Measurements from ENCODE around the gene FAM83D. TPM values are rescaled to one million over a fixed set of nuclear protein-coding genes. Genes with fewer than 3 reads are reported as not detected.

Gene FAM83D
- total RNA-seq, 1 donor from 2014 or later, result 4.5 TPM

- no peaks in the 10 kb centered on the region for H3K27me3 Mint-ChIP-seq (ENCODE audit: low read depth)
- H3K27ac Mint-ChIP-seq (ENCODE audit: unreplicated experiment), result no peak overlapping the region
Measured at GRCh38 chr20:38945012-38945411, 18.8 kb downstream of the FAM83D start.

GRCh38 chr20:38946836-38947235 is 20.6 kb downstream of the FAM83D start:
- H3K4me3 Mint-ChIP-seq (ENCODE audit: unreplicated experiment), result no peak overlapping the region

More at GRCh38 chr20:38945012-38945411, 18.8 kb downstream of the FAM83D start:
- H3K4me3 Mint-ChIP-seq (ENCODE audit: unreplicated experiment), result no peak overlapping the region
- no peaks in the 10 kb centered on the region for H3K9me3 Mint-ChIP-seq (ENCODE audit: low read depth)
- no peak for DNase-seq (ENCODE audit: low spot score)
- H3K36me3 Mint-ChIP-seq (ENCODE audit: low read depth), result peaks cover 2% of the 10 kb centered on the region
- H3K4me1 Mint-ChIP-seq (ENCODE audit: low read depth), result no peaks in the 10 kb centered on the region
- TF ChIP-seq, protein P1, sequence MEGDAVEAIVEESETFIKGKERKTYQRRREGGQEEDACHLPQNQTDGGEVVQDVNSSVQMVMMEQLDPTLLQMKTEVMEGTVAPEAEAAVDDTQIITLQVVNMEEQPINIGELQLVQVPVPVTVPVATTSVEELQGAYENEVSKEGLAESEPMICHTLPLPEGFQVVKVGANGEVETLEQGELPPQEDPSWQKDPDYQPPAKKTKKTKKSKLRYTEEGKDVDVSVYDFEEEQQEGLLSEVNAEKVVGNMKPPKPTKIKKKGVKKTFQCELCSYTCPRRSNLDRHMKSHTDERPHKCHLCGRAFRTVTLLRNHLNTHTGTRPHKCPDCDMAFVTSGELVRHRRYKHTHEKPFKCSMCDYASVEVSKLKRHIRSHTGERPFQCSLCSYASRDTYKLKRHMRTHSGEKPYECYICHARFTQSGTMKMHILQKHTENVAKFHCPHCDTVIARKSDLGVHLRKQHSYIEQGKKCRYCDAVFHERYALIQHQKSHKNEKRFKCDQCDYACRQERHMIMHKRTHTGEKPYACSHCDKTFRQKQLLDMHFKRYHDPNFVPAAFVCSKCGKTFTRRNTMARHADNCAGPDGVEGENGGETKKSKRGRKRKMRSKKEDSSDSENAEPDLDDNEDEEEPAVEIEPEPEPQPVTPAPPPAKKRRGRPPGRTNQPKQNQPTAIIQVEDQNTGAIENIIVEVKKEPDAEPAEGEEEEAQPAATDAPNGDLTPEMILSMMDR (IDR thresholded peaks at IDR 0.05), result no peak

DNA sequence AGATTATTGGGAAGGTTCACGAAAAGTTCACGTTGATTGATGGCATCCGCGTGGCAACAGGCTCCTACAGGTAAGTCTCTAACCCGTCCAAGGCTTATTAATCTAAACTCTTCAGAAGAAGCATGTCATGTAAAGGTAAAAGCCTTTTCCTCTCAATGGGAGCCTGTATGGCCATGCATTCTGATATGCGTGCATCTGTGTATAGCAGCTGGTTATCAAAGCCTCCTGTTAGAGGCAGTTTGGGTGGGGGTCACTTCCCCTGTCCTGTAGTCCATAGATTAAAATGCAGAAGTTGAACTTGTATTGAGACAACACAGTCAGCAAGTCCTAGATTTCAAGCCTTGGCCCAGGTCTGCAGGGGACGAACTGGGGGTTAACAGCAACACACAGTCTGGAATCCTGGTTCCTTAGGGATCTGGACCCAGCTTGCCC is 21.7 kb downstream of the FAM83D start:
- H3K9me3 Mint-ChIP-seq (ENCODE audit: low read depth), result no peaks in the 10 kb centered on the region
- H3K4me3 Mint-ChIP-seq (ENCODE audit: unreplicated experiment), result no peak overlapping the region
- peaks cover 2% of the 10 kb centered on the region for H3K36me3 Mint-ChIP-seq (ENCODE audit: low read depth)
- no peaks in the 10 kb centered on the region for H3K27me3 Mint-ChIP-seq (ENCODE audit: low read depth)
- DNase-seq (ENCODE audit: low spot score), result no peak
- H3K27ac Mint-ChIP-seq (ENCODE audit: unreplicated experiment), result no peak overlapping the region
- H3K4me1 Mint-ChIP-seq (ENCODE audit: low read depth), result no peaks in the 10 kb centered on the region
- TF ChIP-seq, protein P1 (IDR thresholded peaks at IDR 0.05), result no peak

More at GRCh38 chr20:38946836-38947235, 20.6 kb downstream of the FAM83D start:
- Mint-ChIP-seq H3K27me3 (ENCODE audit: low read depth) (no peaks in the 10 kb centered on the region), H3K4me1 (ENCODE audit: low read depth) (no peaks in the 10 kb centered on the region), H3K27ac (ENCODE audit: unreplicated experiment) (no peak overlapping the region), H3K36me3 (ENCODE audit: low read depth) (peaks cover 2% of the 10 kb centered on the region), H3K9me3 (ENCODE audit: low read depth) (no peaks in the 10 kb centered on the region)
- no peak for DNase-seq (ENCODE audit: low spot score)
- TF ChIP-seq, protein P1 (IDR thresholded peaks at IDR 0.05), result no peak

DNA sequence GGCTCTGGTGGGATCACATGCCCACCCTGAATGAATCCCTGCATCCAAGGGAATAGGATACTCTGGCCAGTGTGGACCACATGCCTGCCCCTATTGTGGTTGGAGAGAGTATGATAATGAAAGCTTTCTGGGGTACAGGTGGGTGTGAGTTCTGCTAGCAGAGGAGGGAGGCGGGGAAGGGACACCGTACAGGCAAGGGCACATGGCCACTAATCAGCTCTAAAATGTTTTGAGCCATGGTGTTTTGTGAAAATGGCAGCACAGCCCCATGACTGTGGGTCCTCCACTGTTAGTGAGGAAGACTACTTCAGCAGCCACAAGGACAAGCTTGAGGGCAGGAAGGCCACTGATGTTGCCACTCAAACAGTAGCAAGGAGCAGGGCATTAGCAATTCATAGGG is 24.0 kb downstream of the FAM83D start:
- Mint-ChIP-seq H3K27me3 (ENCODE audit: low read depth) (no peaks in the 10 kb centered on the region), H3K4me3 (ENCODE audit: unreplicated experiment) (no peak overlapping the region), H3K9me3 (ENCODE audit: low read depth) (no peaks in the 10 kb centered on the region), H3K36me3 (ENCODE audit: low read depth) (peaks cover 2% of the 10 kb centered on the region), H3K4me1 (ENCODE audit: low read depth) (no peaks in the 10 kb centered on the region), H3K27ac (ENCODE audit: unreplicated experiment) (no peak overlapping the region)
- TF ChIP-seq, protein P1 (IDR thresholded peaks at IDR 0.05), result no peak
- DNase-seq (ENCODE audit: low spot score), result no peak

DNA sequence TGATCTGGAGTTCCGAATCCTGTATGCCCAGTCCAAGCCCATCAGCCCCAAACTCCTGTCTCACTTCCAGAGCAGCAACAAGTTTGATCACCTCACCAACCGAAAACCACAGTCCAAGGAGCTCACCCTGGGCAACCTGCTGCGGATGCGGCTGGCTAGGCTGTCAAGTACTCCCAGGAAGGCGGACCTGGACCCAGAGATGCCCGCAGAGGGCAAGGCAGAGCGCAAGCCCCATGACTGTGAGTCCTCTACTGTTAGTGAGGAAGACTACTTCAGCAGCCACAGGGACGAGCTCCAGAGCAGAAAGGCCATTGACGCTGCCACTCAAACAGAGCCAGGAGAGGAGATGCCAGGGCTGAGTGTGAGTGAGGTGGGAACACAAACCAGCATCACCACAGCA is 25.4 kb downstream of the FAM83D start:
- H3K4me1 Mint-ChIP-seq (ENCODE audit: low read depth), result no peaks in the 10 kb centered on the region
- no peaks in the 10 kb centered on the region for H3K27me3 Mint-ChIP-seq (ENCODE audit: low read depth)
- H3K27ac Mint-ChIP-seq (ENCODE audit: unreplicated experiment), result no peak overlapping the region
- H3K36me3 Mint-ChIP-seq (ENCODE audit: low read depth), result no peaks in the 10 kb centered on the region
- DNase-seq (ENCODE audit: low spot score), result no peak
- no peaks in the 10 kb centered on the region for H3K9me3 Mint-ChIP-seq (ENCODE audit: low read depth)
- TF ChIP-seq, protein P1 (IDR thresholded peaks at IDR 0.05), result no peak
- no peak overlapping the region for H3K4me3 Mint-ChIP-seq (ENCODE audit: unreplicated experiment)
